Measurements from ENCODE around the gene LRRC73. TPM values are rescaled to one million over a fixed set of nuclear protein-coding genes. Genes with fewer than 3 reads are reported as not detected.

Gene LRRC73
- total and polyA plus RNA-seq, 9 of the 15 experiments (the other 6 are each of a cell fraction or from before 2014, with no cell fraction given) = 0.07 to 0.55 (median 0.16) TPM; not detected in 3

GRCh38 chr6:43496370-43497128 lies 13.6 kb downstream of the LRRC73 start (continued):
- no peak for TF ChIP-seq ETS1 (conservative IDR thresholded peaks at IDR 0.05; ENCODE audit: control insufficient read depth, low read depth, low read length)
- TF ChIP-seq POLR2H (tag; IDR thresholded peaks at IDR 0.05; ENCODE audit: low read depth) = no peak
- TF ChIP-seq ZNF785 (CRISPR knock-in tag; IDR thresholded peaks at IDR 0.05) = no peak
- no peak for TF ChIP-seq HSF4 (CRISPR knock-in tag; IDR thresholded peaks at IDR 0.05; ENCODE audit: borderline replicate concordance)
- TF ChIP-seq IRF2 (CRISPR knock-in tag; IDR thresholded peaks at IDR 0.05) = no peak
- no peak for TF ChIP-seq AFF4 (CRISPR knock-in tag; IDR thresholded peaks at IDR 0.05)
- no peak for TF ChIP-seq SMARCC2 (IDR thresholded peaks at IDR 0.05; ENCODE audit: low read depth)
- no peak for TF ChIP-seq ZNF780A (CRISPR knock-in tag; IDR thresholded peaks at IDR 0.05)
- TF ChIP-seq ATF1 (CRISPR knock-in tag; IDR thresholded peaks at IDR 0.05) = no peak
- TF ChIP-seq ATF1 (tag; IDR thresholded peaks at IDR 0.05) = no peak
- 0 out of 2 replicates have a peak, but pooled peaks have one; percentile 20 for TF ChIP-seq CBFA2T3 (IDR thresholded peaks at IDR 0.05)
- TF ChIP-seq ZC3H11A (IDR thresholded peaks at IDR 0.05; ENCODE audit: low read depth, low read length) = no peak
- TF ChIP-seq E2F1 (CRISPR knock-in tag; IDR thresholded peaks at IDR 0.05) = no peak
- TF ChIP-seq MCM2 (IDR thresholded peaks at IDR 0.05; ENCODE audit: low read depth) = no peak
- TF ChIP-seq ZNF75A (CRISPR knock-in tag; IDR thresholded peaks at IDR 0.05) = no peak
- TF ChIP-seq RNF219 (CRISPR knock-in tag; IDR thresholded peaks at IDR 0.05) = no peak
- no peak for TF ChIP-seq SP1 (CRISPR knock-in tag; IDR thresholded peaks at IDR 0.05)

Measured in K562 (cell line).